Keratinocyte (primary cell): Measurements from ENCODE around the gene WRNIP1.

ENCODE experiments used
- EZH2 ChIP-seq: IDR thresholded peaks from one replicate; pipeline ENCODE4 v1.6.1; 2012; ENCODE audit warnings: inconsistent platforms, mild to moderate bottlenecking, low read length, moderate library complexity
- TF ChIP-seq, protein P1 (sequence below), 3 experiments: IDR thresholded peaks in 1 of 3; conservative IDR thresholded peaks in 1 of 3; optimal IDR thresholded peaks in 1 of 3; 2 replicates in 2 of 3; 3 replicates in 1 of 3; pipeline versions ENCODE3 to v1.5.1; 2011; ENCODE audit warnings: low read length in 3 of 3, mild to moderate bottlenecking in 3 of 3, moderate library complexity in 2 of 3, control low read depth in 1 of 3, inconsistent platforms in 1 of 3; ENCODE audit not compliant: insufficient read depth in 2 of 3; ENCODE audit errors: extremely low read depth in 1 of 3

DNA sequence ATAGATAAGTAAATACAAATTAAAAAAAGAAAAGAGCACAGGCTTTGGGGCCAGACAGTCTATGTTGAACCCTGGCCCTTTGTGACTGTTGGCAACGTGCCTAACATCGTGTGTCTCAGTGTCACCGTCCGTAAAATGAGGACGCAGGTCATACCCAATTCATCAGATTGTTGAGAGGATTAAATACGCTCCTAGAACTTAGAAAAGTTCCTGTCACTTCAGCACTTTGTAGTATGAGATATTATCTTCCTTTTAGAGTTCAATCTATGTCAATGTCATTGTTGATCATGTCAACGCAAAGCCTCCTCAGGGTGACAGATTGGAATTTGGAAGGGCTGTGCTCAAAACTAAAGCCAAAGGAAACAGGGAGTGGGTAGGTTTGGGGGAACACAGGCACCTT lies 54.8 kb downstream of the WRNIP1 start:
- TF ChIP-seq, protein P1, sequence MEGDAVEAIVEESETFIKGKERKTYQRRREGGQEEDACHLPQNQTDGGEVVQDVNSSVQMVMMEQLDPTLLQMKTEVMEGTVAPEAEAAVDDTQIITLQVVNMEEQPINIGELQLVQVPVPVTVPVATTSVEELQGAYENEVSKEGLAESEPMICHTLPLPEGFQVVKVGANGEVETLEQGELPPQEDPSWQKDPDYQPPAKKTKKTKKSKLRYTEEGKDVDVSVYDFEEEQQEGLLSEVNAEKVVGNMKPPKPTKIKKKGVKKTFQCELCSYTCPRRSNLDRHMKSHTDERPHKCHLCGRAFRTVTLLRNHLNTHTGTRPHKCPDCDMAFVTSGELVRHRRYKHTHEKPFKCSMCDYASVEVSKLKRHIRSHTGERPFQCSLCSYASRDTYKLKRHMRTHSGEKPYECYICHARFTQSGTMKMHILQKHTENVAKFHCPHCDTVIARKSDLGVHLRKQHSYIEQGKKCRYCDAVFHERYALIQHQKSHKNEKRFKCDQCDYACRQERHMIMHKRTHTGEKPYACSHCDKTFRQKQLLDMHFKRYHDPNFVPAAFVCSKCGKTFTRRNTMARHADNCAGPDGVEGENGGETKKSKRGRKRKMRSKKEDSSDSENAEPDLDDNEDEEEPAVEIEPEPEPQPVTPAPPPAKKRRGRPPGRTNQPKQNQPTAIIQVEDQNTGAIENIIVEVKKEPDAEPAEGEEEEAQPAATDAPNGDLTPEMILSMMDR (optimal IDR thresholded peaks at IDR 0.05 in 1 of 3, IDR thresholded peaks at IDR 0.05 in 1 of 3, conservative IDR thresholded peaks at IDR 0.05 in 1 of 3; ENCODE audit: extremely low read depth in 1 of 3, insufficient read depth in 2 of 3, low read length in 3 of 3), result no peak
- no peak for TF ChIP-seq EZH2
